H1 (cell line): Measurements from ENCODE around the gene PACSIN1. TPM values are rescaled to one million over a fixed set of nuclear protein-coding genes. Genes with fewer than 3 reads are reported as not detected.

ENCODE experiments used
- CTCF ChIA-PET: fragments of 300-600 bp; sonication (Branson Sonifier 250); formaldehyde crosslinking; loops from one replicate; lab custom pipeline; 2021; ENCODE audit not compliant: partially characterized antibody; lab: Charles Lee
- POLR2A ChIA-PET: fragments of 300-600 bp; sonication (Branson Sonifier 250); formaldehyde crosslinking; loops from one replicate; lab custom pipeline; 2021; ENCODE audit warnings: inconsistent platforms; ENCODE audit not compliant: partially characterized antibody; lab: Charles Lee
- DNase-seq, 2 experiments: peaks; one replicate each; pipeline versions ENCODE4 v3.0.0 to v3.0.0-alpha.2; 2010 to 2022; ENCODE audit warnings: low spot score in 2 of 2, low read depth in 1 of 2, mixed read lengths in 1 of 2
- FAIRE-seq: peaks from 2 replicates; lab custom pipeline; 2011; peaks lifted over from hg19 to GRCh38; lab: Jason Lieb, UNC
- H2AFZ ChIP-seq: 2 replicates; pipeline ENCODE4 v1.8.1; 2012; ENCODE audit warnings: low read length, inconsistent platforms
- H2AK5ac ChIP-seq: 2 replicates; pipeline ENCODE4 v1.6.1; 2013; ENCODE audit warnings: low read depth, low read length
- H2BK120ac ChIP-seq: replicated peaks from 2 replicates; pipeline ENCODE3; 2013; ENCODE audit warnings: low read depth, low read length, inconsistent platforms
- H2BK12ac ChIP-seq: 2 replicates; pipeline ENCODE4 v1.6.1; 2013; ENCODE audit warnings: low read depth, low read length
- H2BK15ac ChIP-seq: 2 replicates; pipeline ENCODE4 v1.6.1; 2013; ENCODE audit warnings: low read length
- H2BK20ac ChIP-seq: 2 replicates; pipeline ENCODE4 v1.6.1; 2013; ENCODE audit warnings: low read length
- H2BK5ac ChIP-seq: 2 replicates; pipeline ENCODE4 v1.6.1; 2013; ENCODE audit warnings: low read depth, low read length
- H3K14ac ChIP-seq: 2 replicates; pipeline ENCODE4 v1.6.1; 2013; ENCODE audit warnings: inconsistent platforms; ENCODE audit not compliant: insufficient read length
- H3K18ac ChIP-seq: 2 replicates; pipeline ENCODE4 v1.6.1; 2013; ENCODE audit warnings: low read length; ENCODE audit errors: extremely low read depth
- H3K23ac ChIP-seq: 2 replicates; pipeline ENCODE4 v1.6.1; 2013; ENCODE audit warnings: inconsistent platforms; ENCODE audit not compliant: insufficient read length
- H3K23me2 ChIP-seq: 2 replicates; pipeline ENCODE4 v1.6.1; 2013; ENCODE audit warnings: low read depth, low read length
- H3K27ac ChIP-seq: 2 replicates; pipeline ENCODE4 v1.6.1; 2011; ENCODE audit warnings: low read depth, low read length, inconsistent platforms
- H3K27me3 ChIP-seq, 4 experiments: replicated peaks in 1 of 4; 1 replicate in 1 of 4; 2 replicates in 3 of 4; pipeline versions ENCODE4 v1.6.1 to v1.8.1; 2011 to 2013; ENCODE audit warnings: low read length in 3 of 4, mild to moderate bottlenecking in 3 of 4, inconsistent platforms in 2 of 4, mixed read lengths in 2 of 4, moderate library complexity in 1 of 4; ENCODE audit not compliant: control insufficient read depth in 3 of 4, insufficient read depth in 3 of 4; ENCODE audit errors: extremely low read depth in 1 of 4
- H3K36me3 ChIP-seq, 4 experiments: 2 replicates each; pipeline versions ENCODE4 v1.6.1 to v1.8.1; 2011 to 2013; ENCODE audit warnings: mild to moderate bottlenecking in 4 of 4, low read length in 3 of 4, moderate library complexity in 2 of 4, control low read depth in 1 of 4, inconsistent platforms in 1 of 4; ENCODE audit not compliant: insufficient read depth in 4 of 4, control insufficient read depth in 2 of 4
- H3K4ac ChIP-seq: replicated peaks from 2 replicates; pipeline ENCODE3; 2013; ENCODE audit warnings: low read length, low read depth, mixed read lengths, inconsistent platforms; ENCODE audit not compliant: insufficient read length
- H3K4me1 ChIP-seq, 4 experiments: replicated peaks in 1 of 4; 1 replicate in 1 of 4; 2 replicates in 3 of 4; pipeline versions ENCODE4 v1.6.1 to v1.8.1; 2011 to 2013; ENCODE audit warnings: low read length in 3 of 4, inconsistent platforms in 2 of 4, mixed read lengths in 1 of 4; ENCODE audit not compliant: insufficient read depth in 4 of 4, control insufficient read depth in 3 of 4
- H3K4me2 ChIP-seq, 2 experiments: 2 replicates each; pipeline versions ENCODE4 v1.6.1 to v1.8.1; 2011 to 2013; ENCODE audit warnings: low read depth in 2 of 2, low read length in 2 of 2, control low read depth in 1 of 2, inconsistent platforms in 1 of 2, mild to moderate bottlenecking in 1 of 2; ENCODE audit not compliant: insufficient read depth in 1 of 2
- H3K4me3 ChIP-seq, 4 experiments: fragments of 200-600, 300-600 bp in 1 of 4; sonication (generic), shearing (Covaris generic), sonication (Bioruptor Twin) in 1 of 4; 2 replicates each; pipeline versions ENCODE4 v1.5.1 to v1.8.1; 2011 to 2016; ENCODE audit warnings: low read length in 4 of 4, low read depth in 3 of 4, control low read depth in 2 of 4, inconsistent platforms in 2 of 4, mild to moderate bottlenecking in 2 of 4, mixed read lengths in 1 of 4, moderate library complexity in 1 of 4; ENCODE audit not compliant: insufficient read depth in 2 of 4; ENCODE audit errors: extremely low read depth in 1 of 4
- H3K56ac ChIP-seq: replicated peaks from 2 replicates; pipeline ENCODE3; 2013; ENCODE audit warnings: low read depth, mild to moderate bottlenecking, mixed read lengths, low read length, inconsistent platforms; ENCODE audit not compliant: insufficient read length
- H3K79me1 ChIP-seq: 2 replicates; pipeline ENCODE4 v1.6.1; 2013; ENCODE audit warnings: low read depth, low read length, control low read depth
- H3K79me2 ChIP-seq, 2 experiments: 2 replicates each; pipeline versions ENCODE4 v1.6.1 to v1.8.1; 2012 to 2013; ENCODE audit warnings: low read length in 2 of 2, mild to moderate bottlenecking in 2 of 2, inconsistent platforms in 1 of 2; ENCODE audit not compliant: insufficient read depth in 2 of 2, control insufficient read depth in 1 of 2
- H3K9ac ChIP-seq, 4 experiments: replicated peaks in 1 of 4; 1 replicate in 1 of 4; 2 replicates in 3 of 4; pipeline versions ENCODE4 v1.6.1 to v1.8.1; 2011 to 2013; ENCODE audit warnings: low read depth in 3 of 4, low read length in 3 of 4, control low read depth in 2 of 4, mild to moderate bottlenecking in 2 of 4, moderate library complexity in 2 of 4, inconsistent platforms in 1 of 4; ENCODE audit errors: extremely low read depth in 1 of 4
- H3K9me3 ChIP-seq, 2 experiments: 2 replicates each; pipeline versions ENCODE4 v1.6.1 to v1.8.1; 2012 to 2013; ENCODE audit warnings: mild to moderate bottlenecking in 2 of 2, moderate library complexity in 2 of 2, control low read depth in 1 of 2, inconsistent platforms in 1 of 2, low read depth in 1 of 2, low read length in 1 of 2, mixed read lengths in 1 of 2; ENCODE audit not compliant: insufficient read depth in 2 of 2
- H4K20me1 ChIP-seq, 2 experiments: replicated peaks in 1 of 2; 2 replicates each; pipeline versions ENCODE3 to v1.8.1; 2011 to 2013; ENCODE audit warnings: inconsistent platforms in 2 of 2, low read length in 2 of 2, mild to moderate bottlenecking in 1 of 2; ENCODE audit not compliant: insufficient read depth in 2 of 2, control insufficient read depth in 1 of 2
- H4K5ac ChIP-seq: 2 replicates; pipeline ENCODE4 v1.6.1; 2013; ENCODE audit warnings: low read length, low read depth, mixed read lengths, inconsistent platforms; ENCODE audit not compliant: insufficient read length
- H4K8ac ChIP-seq: 2 replicates; pipeline ENCODE4 v1.8.0; 2013; ENCODE audit warnings: mild to moderate bottlenecking, moderate library complexity, low read length, inconsistent platforms; ENCODE audit not compliant: insufficient read depth; ENCODE audit errors: extremely low read depth
- H4K91ac ChIP-seq: replicated peaks from 2 replicates; pipeline ENCODE3; 2013; ENCODE audit warnings: low read length, mixed read lengths, inconsistent platforms; ENCODE audit not compliant: insufficient read length
- CBX5 ChIP-seq: fragments of 300-800, 300-1000 bp; sonication (generic); IDR thresholded peaks from 2 replicates; pipeline ENCODE4 v1.7.1; 2016; ENCODE audit warnings: antibody characterized with exemption, low read length, low read depth
- GABPA ChIP-seq: IDR thresholded peaks from 2 replicates; pipeline ENCODE4 v1.6.1; 2011; ENCODE audit warnings: mild to moderate bottlenecking, low read length, moderate library complexity, borderline replicate concordance; ENCODE audit not compliant: insufficient read depth
- SIX5 ChIP-seq: IDR thresholded peaks from 2 replicates; pipeline ENCODE4 v1.6.1; 2011; ENCODE audit warnings: mild to moderate bottlenecking, low read depth, low read length
- SP1 ChIP-seq: IDR thresholded peaks from 2 replicates; pipeline ENCODE4 v1.6.1; 2011; ENCODE audit warnings: low read depth, low read length
- TCF12 ChIP-seq: IDR thresholded peaks from 2 replicates; pipeline ENCODE4 v1.6.1; 2011; ENCODE audit warnings: low read depth, mild to moderate bottlenecking, low read length
- USF2 ChIP-seq: IDR thresholded peaks from 2 replicates; pipeline ENCODE4 v1.6.1; 2011; ENCODE audit warnings: low read length, improper control_type of control experiment
- WGBS, 2 experiments: shearing (Covaris generic) in 1 of 2; methylation state at CpG; one replicate each; pipeline versions ENCODE4 v1.1.6 to v1.1.7; 2013 to 2015; ENCODE audit warnings: low lambda C conversion rate in 2 of 2, mixed read lengths in 2 of 2, inconsistent platforms in 1 of 2, low coverage in 1 of 2, missing lambda C conversion rate in 1 of 2; ENCODE audit not compliant: insufficient replicate concordance in 2 of 2, insufficient coverage in 1 of 2, insufficient read length in 1 of 2; ENCODE audit errors: extremely low coverage in 1 of 2, missing lambda C conversion rate in 1 of 2; 5-methylcytosine and 5-hydroxymethylcytosine counted together
- polyA plus RNA-seq, 7 experiments: library from polyadenylated mRNA; depleted of rRNA in 3 of 7; stranded (reverse) in 5 of 7; unstranded in 2 of 7; fragments of >200 nt in 5 of 7; fragments of 200-250 nt in 2 of 7; gene quantifications; 1 replicate in 5 of 7; 2 replicates in 1 of 7; 4 replicates in 1 of 7; pipeline versions ENCODE4 v1.2.1 to v1.2.3, GENCODE V29; 2011 to 2013; ENCODE audit warnings: missing spikeins in 2 of 7, mixed read lengths in 2 of 7
- total RNA-seq: library from RNA; stranded (reverse); fragmentation: NEBNext Ultra II Directional; extraction: Animal tissue kit (Norgen Biotek cat#: 25700); gene quantifications from 2 replicates; pipeline ENCODE4 v1.2.1, GENCODE V29; 2021

The PACSIN1 gene
- total and polyA plus RNA-seq, 2 of the 8 experiments (the other 6 are each of a cell fraction or from before 2014, with no cell fraction given) = 5.9 to 11.1 TPM

- Histone ChIP-seq H3K4me3 (no peak overlapping the region), H3K4me2 (no peak overlapping the region), H3K23me2 (no peaks in the 10 kb centered on the region), H3K18ac (no peak overlapping the region), H4K5ac (no peak overlapping the region), H3K9ac (no peak overlapping the region), H3K27ac (no peak overlapping the region), H3K79me1 (no peaks in the 10 kb centered on the region), H4K8ac (no peak overlapping the region), H3K56ac (no peak overlapping the region), H2AK5ac (no peak overlapping the region), H3K4me1 (peaks cover 0 to 4% (median 2%) of the 10 kb centered on the region in 4 experiments; a peak in 4 of 7 replicates), H2BK120ac (no peak overlapping the region), H3K9me3 (no peaks in the 10 kb centered on the region), H3K36me3 (no peaks in the 10 kb centered on the region; a peak in 1 of 8 replicates), H2AFZ (no peak overlapping the region), H2BK20ac (no peak overlapping the region), H3K79me2 (no peaks in the 10 kb centered on the region), H2BK15ac (no peak overlapping the region), H2BK12ac (no peak overlapping the region), H3K27me3 (no peaks in the 10 kb centered on the region), H4K91ac (no peak overlapping the region), H2BK5ac (no peak overlapping the region), H4K20me1 (no peaks in the 10 kb centered on the region), H3K4ac (no peak overlapping the region), H3K23ac (no peak overlapping the region), H3K14ac (no peak overlapping the region)
- FAIRE-seq (no peak), DNase-seq (no peak)
- ChIA-PET POLR2A (interaction anchor here (0.8 to 1.3 kb wide), 5 partner anchors 7 to 20 kb away, joined by 3 to 4 read pairs (median 3); no protein-coding TSS in a partner anchor), CTCF (interaction anchor here (0.8 to 3.9 kb wide), 6 partner anchors 8 to 75 kb away, joined by 3 to 16 read pairs (median 8); no protein-coding TSS in a partner anchor)
- TF ChIP-seq SP1 (no peak), USF2 (no peak), GABPA (no peak), CBX5 (no peak), SIX5 (no peak), TCF12 (no peak)
- 99% methylated on average over 6 of the region's 6 CpGs; no CpG with 5 or more reads in 1 of the 2 experiments for WGBS, 2 experiments
Measured at GRCh38 chr6:34535199-34535598, 69.3 kb downstream of the PACSIN1 start.
